HG03280 (cell line): ENCODE results near the gene NPFF.
"Not testable (repeated sequence)": the region's sequence is repeated elsewhere in the genome, so short reads cannot be mapped to it uniquely, and the experiment has no call there.

Source experiments
- ATAC-seq: cut with Tn5 transposase; IDR thresholded peaks from one replicate; pipeline ENCODE4 v1.9.1; 2021; ENCODE audit warnings: mild to moderate bottlenecking, moderate library complexity; ENCODE audit not compliant: unreplicated experiment

Gene NPFF

DNA sequence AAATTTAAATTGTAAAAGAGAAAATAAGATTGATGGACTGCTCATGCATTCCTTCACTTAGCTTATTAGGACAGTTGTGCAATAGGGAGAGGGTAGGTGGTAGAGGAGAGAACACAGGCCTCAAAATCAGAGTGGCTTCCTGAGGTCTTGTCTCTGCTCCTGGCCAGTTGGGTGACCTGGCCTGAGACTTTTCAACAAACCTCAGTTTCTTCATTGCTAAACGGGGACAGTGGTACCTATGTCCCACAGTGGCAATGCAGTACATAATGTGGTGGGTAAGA lies 10.6 kb downstream of the NPFF start:
- ATAC-seq, result no peak

DNA sequence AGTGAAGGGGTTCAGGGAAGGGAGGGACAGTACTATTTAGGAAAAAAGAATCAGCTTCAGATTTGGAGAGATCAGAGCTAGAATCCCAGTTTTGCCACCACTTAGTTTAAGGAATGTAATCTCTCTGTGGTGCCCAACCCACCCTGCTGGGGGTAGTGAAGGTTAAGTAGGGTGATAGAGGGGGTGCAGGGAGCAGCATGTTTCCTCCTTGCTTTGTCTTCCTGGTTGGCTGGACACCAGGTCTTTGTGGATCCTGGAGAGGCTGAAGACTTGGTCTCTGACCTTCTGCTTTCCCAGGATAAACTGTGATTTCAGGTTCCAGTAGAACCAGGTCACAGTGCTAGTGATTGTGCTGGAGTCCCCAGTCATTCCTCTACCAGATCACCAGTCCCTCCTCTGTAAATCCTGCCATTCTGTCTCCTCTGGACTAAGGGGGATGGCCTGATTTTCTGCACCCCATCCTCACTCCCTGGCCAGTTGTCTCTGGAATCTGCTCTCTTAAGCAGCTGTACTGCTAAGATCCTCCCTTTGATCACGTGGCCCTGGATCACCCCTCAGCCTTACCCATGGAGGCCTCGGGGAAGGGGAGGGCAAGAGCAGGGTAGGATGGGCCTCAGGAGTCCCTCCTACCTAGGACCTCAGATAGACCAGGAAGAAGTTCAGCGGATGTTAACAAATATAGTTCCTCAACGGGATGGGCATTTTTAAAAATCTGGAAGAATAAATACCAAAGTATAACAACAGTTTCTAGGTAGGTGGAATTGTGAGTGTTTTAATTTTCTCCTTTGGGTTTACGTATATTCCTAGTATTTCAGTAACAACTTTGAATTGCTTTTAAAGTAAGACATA lies 11.2 kb downstream of the NPFF start:
- ATAC-seq, result no peak

- no peak for ATAC-seq
Observed at GRCh38 chr12:53493610-53494391, 13.5 kb downstream of the NPFF start.

DNA sequence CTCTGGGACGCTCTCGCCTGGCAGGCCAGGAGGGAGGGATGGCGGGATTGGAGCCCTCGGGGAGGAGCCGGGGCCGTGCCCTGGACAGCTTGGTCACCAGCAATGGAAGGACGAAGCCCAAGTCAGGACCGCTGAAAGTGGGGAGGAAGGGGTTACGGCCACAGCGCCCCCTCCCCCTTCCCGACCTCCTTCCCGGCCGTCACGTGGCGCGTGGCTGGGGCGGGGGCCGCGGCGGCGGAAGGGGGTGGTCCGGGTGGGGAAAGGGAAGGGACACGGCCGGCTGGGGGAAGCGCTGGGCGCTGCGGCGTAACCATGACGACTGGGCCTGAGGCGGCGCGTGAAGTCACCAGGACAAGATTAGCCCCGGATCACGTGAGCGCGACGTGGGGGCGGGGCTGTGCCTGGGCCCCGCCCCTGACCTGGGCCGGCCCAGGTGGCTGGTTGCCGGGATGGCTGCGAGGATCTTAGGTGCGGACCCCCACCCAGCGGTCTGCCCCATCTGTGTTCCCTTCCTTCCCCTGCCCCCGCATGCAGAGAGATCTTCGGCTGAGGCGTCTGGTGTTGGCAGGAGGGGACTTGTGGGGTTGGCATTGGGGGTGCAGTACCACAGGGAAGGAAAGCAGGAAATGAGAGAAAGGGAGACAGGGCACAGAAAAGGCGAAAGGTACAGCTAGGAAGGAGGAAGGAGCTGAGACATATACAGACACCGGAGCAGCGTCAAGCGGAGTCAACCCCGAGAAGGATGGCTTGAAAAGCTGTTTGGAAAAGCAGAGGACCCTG lies 14.3 kb downstream of the NPFF start:
- peak; percentile 96 for ATAC-seq

- no peak for ATAC-seq
Observed at GRCh38 chr12:53492188-53492587, 15.1 kb downstream of the NPFF start.

DNA sequence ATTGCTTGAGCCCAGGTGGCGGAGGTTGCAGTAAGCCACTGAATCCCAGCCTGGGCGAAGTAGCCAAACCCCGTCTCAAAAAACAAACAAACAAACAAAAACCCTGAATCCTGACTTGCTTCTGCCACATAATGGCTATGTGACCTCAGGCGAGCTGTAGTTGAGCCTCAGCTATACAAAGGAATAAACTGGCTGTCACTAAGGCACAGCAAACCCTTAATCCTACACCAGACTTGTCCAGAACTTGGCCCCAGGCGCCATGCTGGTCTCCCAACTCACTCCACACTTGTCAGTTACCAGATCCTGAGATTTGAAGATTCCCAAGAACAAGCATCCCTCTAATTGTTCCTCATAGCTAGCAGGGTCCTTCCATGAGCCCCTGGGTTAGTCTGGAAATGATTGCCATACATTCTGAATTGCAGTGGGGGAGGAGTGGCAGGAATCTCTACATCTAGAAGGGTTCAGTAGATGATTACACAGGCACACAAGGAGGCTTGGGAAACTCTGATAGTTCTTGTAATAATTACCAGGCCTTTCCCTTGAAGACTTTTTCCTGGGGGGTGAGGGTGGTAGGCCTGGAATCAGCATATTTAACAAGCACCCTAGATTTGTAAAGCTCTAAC lies 17.9 kb downstream of the NPFF start:
- ATAC-seq, result no peak

GRCh38 chr12:53486736-53487487 lies 20.4 kb downstream of the NPFF start:
- ATAC-seq, result no peak

DNA sequence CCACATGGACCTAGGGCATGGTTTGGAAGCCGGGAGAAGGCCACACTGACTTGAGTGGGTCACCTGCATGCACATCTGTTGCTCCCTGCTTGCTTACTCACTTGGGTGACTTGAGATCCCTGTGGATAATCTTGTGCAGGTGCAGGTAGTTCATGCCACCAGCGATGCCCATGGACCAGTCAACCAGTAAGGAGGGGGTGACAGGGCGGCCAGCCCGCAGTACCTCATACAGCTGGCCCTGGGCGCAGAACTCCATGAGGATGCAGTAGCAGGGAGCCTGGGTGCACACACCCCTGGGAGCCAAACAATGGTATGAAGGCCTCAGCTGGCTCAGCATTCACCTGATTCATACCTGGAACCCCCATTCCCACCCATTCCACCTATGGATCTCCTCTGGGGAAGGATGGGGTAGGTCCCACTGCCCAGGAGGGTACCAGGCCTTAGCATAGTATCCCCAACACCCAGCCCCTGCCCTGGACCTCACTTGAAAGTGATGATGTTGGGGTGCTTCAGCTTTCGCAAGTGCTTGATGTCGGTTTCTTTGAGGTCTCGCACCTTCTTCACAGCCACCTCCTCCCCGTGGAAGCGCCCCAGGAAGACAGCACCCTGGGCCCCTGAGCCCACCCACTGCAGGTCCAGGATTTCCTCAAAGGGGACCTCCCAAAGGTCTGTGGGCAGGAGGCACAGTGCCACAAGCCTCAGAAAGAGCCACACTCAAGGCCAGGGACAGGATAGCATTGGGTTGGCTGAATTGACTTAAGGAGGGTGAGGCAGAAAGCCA lies 21.1 kb downstream of the NPFF start:
- no peak for ATAC-seq

GRCh38 chr12:53484686-53485575 lies 22.4 kb downstream of the NPFF start:
- ATAC-seq, result no peak

- ATAC-seq, result no peak
Observed at GRCh38 chr12:53483979-53484377, 23.3 kb downstream of the NPFF start.

- ATAC-seq, result no peak
Observed at GRCh38 chr12:53483225-53483978, 23.9 kb downstream of the NPFF start.

GRCh38 chr12:53482626-53483168 lies 24.6 kb downstream of the NPFF start:
- no peak for ATAC-seq

DNA sequence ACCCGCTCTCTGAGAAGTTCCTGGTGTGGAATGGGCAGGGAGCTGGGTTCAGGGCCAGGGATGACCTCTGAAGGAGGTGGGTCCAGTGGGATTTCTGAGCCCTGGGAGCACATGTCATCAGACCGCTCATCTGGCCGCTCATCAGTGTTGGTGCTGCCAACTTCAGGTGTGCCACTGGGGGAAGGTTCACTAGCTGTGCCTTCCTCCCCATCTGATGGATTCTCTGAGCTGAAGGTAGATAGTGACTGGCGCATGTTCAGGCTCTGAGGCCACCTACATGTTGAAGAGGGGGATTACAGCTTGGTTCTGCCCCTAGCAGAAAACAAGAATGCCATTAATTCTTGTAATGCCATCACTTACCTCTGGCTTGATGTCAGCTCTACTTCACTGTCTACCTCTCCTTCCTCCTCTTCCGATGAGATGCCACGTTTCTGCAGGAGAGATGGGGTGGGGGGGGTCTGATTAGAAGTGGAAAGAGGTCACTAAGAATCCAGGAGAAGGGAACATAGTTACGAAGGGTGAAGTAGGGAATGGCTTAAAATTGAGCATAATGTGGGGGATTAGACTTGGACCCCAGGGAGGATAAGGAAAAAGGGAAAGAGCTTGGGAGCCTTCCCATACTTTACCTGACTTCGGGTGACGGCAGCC lies 25.2 kb downstream of the NPFF start:
- ATAC-seq, result no peak

DNA sequence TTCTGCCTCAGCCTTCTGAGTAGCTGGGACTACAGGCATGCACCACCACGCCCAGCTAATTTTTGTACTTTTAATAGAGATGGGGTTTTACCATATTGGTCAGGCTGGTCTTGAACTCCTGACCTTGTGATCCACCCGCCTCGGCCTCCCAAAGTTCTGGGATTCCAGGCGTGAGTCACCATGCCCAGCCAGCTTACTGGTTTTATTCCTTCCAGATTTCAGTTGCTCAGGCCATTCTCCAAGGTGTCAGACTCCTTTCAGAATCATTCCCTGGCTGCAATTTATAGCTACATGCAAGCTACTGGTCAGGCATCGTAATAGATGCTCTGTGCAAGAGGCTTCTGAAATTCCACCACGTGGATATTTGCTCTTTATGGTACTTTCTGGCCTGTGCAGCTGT lies 25.8 kb downstream of the NPFF start:
- ATAC-seq, result not testable (repeated sequence)

DNA sequence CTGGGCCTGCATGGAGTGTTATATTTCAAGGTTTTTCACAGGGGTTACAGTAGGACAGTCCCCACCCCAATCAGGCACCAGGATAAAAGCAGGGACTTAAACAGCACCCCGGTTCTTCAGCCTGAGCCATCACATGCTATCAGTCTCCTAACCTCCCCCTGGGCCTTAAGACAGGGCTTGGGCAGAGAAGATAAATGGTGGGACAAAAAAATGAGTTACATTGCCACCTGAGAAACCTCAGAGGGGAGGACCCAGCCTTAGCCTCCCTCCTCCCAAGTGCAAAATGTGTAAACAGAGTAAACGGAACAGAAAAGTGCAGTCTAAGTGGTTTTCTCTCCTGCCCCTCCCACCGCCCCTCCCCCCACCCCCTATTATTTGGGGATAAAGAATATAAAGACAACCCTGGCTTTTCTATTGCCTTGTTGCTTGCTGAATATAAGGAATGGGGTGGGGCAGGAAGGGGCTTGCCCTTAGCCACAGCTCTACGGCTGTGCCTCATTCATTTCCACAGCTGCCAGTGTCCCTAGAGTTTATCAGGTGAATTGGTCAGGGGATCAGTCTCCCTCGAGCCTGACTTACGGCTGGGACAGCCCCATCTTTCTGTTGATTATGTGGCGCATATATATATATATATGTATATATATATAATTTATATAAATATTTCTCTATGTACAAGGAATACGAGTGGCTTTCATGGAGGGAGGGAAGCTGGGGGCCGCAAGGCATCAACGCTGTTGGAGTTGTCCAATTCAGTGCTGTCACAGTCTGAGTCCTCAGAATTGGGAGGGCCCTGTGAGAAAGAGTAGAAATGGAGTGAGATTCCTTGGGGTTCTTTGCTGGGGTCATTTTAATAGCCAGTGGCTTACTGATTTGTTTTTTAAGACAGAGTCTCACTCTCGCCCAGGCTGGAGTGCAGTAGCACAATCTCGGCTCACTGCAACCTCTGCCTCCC lies 26.5 kb downstream of the NPFF start:
- no peak for ATAC-seq

GRCh38 chr12:53479331-53479730 lies 28.0 kb downstream of the NPFF start:
- no peak for ATAC-seq
